ENCODE measurements around the gene AVPI1.
"Not testable (repeated sequence)": the region's sequence is repeated elsewhere in the genome, so short reads cannot be mapped to it uniquely, and the experiment has no call there.

AVPI1 gene

GRCh38 chr10:97640174-97640867 lies 46.7 kb downstream of the AVPI1 start, which contains the start of gene PI4K2A:
TSS of gene PI4K2A (plus strand) at chr10:97640671. CDS start at chr10:97640743, 72 bp downstream.
- peak; percentile 95 for DNase-seq

GRCh38 chr10:97639090-97639489 lies 48.0 kb downstream of the AVPI1 start:
- DNase-seq = not testable (repeated sequence)

GRCh38 chr10:97635577-97635976 lies 51.5 kb downstream of the AVPI1 start:
- DNase-seq = no peak

GRCh38 chr10:97633921-97634320 lies 53.1 kb downstream of the AVPI1 start:
- DNase-seq = no peak

GRCh38 chr10:97632949-97633884 lies 53.8 kb downstream of the AVPI1 start, which contains the start of gene MORN4:
TSS of gene MORN4 (minus strand) at chr10:97633500. CDS start at chr10:97619653, 13,847 bp downstream.
- DNase-seq = peak; percentile 68

GRCh38 chr10:97631098-97631497 lies 55.9 kb downstream of the AVPI1 start:
- DNase-seq = no peak

- no peak for DNase-seq
Measured at GRCh38 chr10:97629289-97629688, 57.8 kb downstream of the AVPI1 start.

GRCh38 chr10:97628228-97628627 lies 58.8 kb downstream of the AVPI1 start:
- DNase-seq = no peak

GRCh38 chr10:97627731-97628130 lies 59.3 kb downstream of the AVPI1 start:
- DNase-seq = no peak
